GM18909 (cell line): ENCODE measurements around the gene PRKAR2B.
"Not testable (repeated sequence)": the region's sequence is repeated elsewhere in the genome, so short reads cannot be mapped to it uniquely, and the experiment has no call there.

Source experiments
- ATAC-seq: cut with Tn5 transposase; IDR thresholded peaks from one replicate; pipeline ENCODE4 v1.9.1; 2021; ENCODE audit warnings: mild to moderate bottlenecking; ENCODE audit not compliant: unreplicated experiment, poor library complexity

Gene PRKAR2B

GRCh38 chr7:107075863-107076574 is 31.5 kb downstream of the PRKAR2B start:
- ATAC-seq = no peak

- no peak for ATAC-seq
These were observed 32.5 kb downstream of the PRKAR2B start for GRCh38 chr7:107076781-107077698.

- ATAC-seq = no peak
These were observed 33.4 kb downstream of the PRKAR2B start for GRCh38 chr7:107077699-107078516.

- ATAC-seq = no peak
These were observed 34.0 kb downstream of the PRKAR2B start for GRCh38 chr7:107078517-107078966.

- no peak for ATAC-seq
These were observed 34.9 kb downstream of the PRKAR2B start for GRCh38 chr7:107079212-107079940.

GRCh38 chr7:107080099-107080505 is 35.6 kb downstream of the PRKAR2B start:
- ATAC-seq = no peak

GRCh38 chr7:107080533-107080932 is 36.0 kb downstream of the PRKAR2B start:
- ATAC-seq = no peak

GRCh38 chr7:107085180-107085579 is 40.7 kb downstream of the PRKAR2B start:
- ATAC-seq = no peak

- no peak for ATAC-seq
These were observed 45.1 kb downstream of the PRKAR2B start for GRCh38 chr7:107089627-107090026.

GRCh38 chr7:107090457-107090856 is 46.0 kb downstream of the PRKAR2B start:
- ATAC-seq = no peak

- no peak for ATAC-seq
These were observed 46.8 kb downstream of the PRKAR2B start for GRCh38 chr7:107091306-107091705.

GRCh38 chr7:107093671-107094070 is 49.2 kb downstream of the PRKAR2B start:
- ATAC-seq = not testable (repeated sequence)

- ATAC-seq = not testable (repeated sequence)
These were observed 54.6 kb downstream of the PRKAR2B start for GRCh38 chr7:107099154-107099553.

- no peak for ATAC-seq
These were observed 56.3 kb downstream of the PRKAR2B start for GRCh38 chr7:107100824-107101223.

GRCh38 chr7:107103369-107103768 is 58.9 kb downstream of the PRKAR2B start:
- ATAC-seq = peak; percentile 64

- no peak for ATAC-seq
These were observed 60.3 kb downstream of the PRKAR2B start for GRCh38 chr7:107104801-107105200.

GRCh38 chr7:107105591-107106245 is 61.2 kb downstream of the PRKAR2B start:
- ATAC-seq = no peak

- no peak for ATAC-seq
These were observed 64.4 kb downstream of the PRKAR2B start for GRCh38 chr7:107108793-107109371.

- ATAC-seq = no peak
These were observed 65.5 kb downstream of the PRKAR2B start for GRCh38 chr7:107109955-107110354.
